Measurements from ENCODE around the gene C14orf180. TPM values are rescaled to one million over a fixed set of nuclear protein-coding genes. Genes with fewer than 3 reads are reported as not detected.

C14orf180 gene
- total RNA-seq, 1 experiment from 2014 or later, result not detected

DNA sequence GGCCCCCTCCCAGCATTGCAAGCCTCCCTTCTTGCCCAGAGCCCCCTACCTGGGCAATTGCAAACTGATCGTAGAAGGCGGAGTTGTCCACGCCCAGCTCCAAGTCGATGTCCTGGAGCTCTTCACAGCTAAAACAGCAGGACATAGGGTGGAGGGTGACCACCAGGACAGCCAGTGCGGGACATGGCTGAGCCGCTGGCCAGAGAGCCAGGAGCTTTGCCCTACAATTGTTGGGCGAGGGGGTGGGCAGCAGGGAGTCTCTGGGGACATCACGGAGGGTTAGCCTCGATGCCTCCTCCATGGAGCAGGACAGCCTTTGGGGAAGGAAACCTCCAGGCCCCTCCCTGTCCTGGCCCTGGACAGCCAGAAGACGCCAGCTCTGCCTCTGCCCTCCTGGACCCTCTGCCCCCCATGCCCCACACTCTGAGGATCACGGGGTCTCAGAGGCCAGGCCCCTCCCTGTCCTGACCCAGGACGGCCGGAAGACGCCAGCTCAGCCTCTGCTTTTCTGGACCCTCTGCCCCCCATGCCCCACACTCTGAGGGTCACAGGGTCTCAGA is 15.6 kb downstream of the C14orf180 start:
- no peaks in the 10 kb centered on the region for H3K9me3 Mint-ChIP-seq
- ATAC-seq, result no peak

More for the DNA sequence above, 15.6 kb downstream of the C14orf180 start:
- no peaks in the 10 kb centered on the region for H3K4me1 Mint-ChIP-seq
- no peaks in the 10 kb centered on the region for H3K36me3 Mint-ChIP-seq
- DNase-seq (ENCODE audit: low spot score), result no peak
- ChIA-PET POLR2A (no interaction called here), CTCF (interaction anchor here (1.1 to 1.5 kb wide), 2 partner anchors 31 to 47 kb away, joined by 4 read pairs; no protein-coding TSS in a partner anchor)
- no peaks in the 10 kb centered on the region for H3K27me3 Mint-ChIP-seq (ENCODE audit: low read depth)
- H3K4me3 Mint-ChIP-seq, result no peak overlapping the region
- no peak overlapping the region for H3K27ac Mint-ChIP-seq
- TF ChIP-seq NR3C1 (CRISPR knock-in tag; conservative IDR thresholded peaks at IDR 0.05; ENCODE audit: low read depth) (no peak), JAZF1 (CRISPR knock-in tag; IDR thresholded peaks at IDR 0.05) (no peak), ETV6 (CRISPR knock-in tag; IDR thresholded peaks at IDR 0.05) (no peak), ZNF671 (CRISPR knock-in tag; IDR thresholded peaks at IDR 0.05) (no peak), FOXP1 (CRISPR knock-in tag; IDR thresholded peaks at IDR 0.05; ENCODE audit: borderline replicate concordance) (no peak), NFE2L1 (CRISPR knock-in tag; IDR thresholded peaks at IDR 0.05) (no peak), FOXP4 (CRISPR knock-in tag; IDR thresholded peaks at IDR 0.05) (no peak), ZNF425 (CRISPR knock-in tag; conservative IDR thresholded peaks at IDR 0.05) (no peak)
- TF ChIP-seq, protein P1, sequence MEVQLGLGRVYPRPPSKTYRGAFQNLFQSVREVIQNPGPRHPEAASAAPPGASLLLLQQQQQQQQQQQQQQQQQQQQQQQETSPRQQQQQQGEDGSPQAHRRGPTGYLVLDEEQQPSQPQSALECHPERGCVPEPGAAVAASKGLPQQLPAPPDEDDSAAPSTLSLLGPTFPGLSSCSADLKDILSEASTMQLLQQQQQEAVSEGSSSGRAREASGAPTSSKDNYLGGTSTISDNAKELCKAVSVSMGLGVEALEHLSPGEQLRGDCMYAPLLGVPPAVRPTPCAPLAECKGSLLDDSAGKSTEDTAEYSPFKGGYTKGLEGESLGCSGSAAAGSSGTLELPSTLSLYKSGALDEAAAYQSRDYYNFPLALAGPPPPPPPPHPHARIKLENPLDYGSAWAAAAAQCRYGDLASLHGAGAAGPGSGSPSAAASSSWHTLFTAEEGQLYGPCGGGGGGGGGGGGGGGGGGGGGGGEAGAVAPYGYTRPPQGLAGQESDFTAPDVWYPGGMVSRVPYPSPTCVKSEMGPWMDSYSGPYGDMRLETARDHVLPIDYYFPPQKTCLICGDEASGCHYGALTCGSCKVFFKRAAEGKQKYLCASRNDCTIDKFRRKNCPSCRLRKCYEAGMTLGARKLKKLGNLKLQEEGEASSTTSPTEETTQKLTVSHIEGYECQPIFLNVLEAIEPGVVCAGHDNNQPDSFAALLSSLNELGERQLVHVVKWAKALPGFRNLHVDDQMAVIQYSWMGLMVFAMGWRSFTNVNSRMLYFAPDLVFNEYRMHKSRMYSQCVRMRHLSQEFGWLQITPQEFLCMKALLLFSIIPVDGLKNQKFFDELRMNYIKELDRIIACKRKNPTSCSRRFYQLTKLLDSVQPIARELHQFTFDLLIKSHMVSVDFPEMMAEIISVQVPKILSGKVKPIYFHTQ (CRISPR knock-in tag; IDR thresholded peaks at IDR 0.05), result no peak
- TF ChIP-seq, protein P2, sequence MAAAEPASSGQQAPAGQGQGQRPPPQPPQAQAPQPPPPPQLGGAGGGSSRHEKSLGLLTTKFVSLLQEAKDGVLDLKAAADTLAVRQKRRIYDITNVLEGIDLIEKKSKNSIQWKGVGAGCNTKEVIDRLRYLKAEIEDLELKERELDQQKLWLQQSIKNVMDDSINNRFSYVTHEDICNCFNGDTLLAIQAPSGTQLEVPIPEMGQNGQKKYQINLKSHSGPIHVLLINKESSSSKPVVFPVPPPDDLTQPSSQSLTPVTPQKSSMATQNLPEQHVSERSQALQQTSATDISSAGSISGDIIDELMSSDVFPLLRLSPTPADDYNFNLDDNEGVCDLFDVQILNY (CRISPR knock-in tag; IDR thresholded peaks at IDR 0.05), result no peak
- TF ChIP-seq, protein P3, sequence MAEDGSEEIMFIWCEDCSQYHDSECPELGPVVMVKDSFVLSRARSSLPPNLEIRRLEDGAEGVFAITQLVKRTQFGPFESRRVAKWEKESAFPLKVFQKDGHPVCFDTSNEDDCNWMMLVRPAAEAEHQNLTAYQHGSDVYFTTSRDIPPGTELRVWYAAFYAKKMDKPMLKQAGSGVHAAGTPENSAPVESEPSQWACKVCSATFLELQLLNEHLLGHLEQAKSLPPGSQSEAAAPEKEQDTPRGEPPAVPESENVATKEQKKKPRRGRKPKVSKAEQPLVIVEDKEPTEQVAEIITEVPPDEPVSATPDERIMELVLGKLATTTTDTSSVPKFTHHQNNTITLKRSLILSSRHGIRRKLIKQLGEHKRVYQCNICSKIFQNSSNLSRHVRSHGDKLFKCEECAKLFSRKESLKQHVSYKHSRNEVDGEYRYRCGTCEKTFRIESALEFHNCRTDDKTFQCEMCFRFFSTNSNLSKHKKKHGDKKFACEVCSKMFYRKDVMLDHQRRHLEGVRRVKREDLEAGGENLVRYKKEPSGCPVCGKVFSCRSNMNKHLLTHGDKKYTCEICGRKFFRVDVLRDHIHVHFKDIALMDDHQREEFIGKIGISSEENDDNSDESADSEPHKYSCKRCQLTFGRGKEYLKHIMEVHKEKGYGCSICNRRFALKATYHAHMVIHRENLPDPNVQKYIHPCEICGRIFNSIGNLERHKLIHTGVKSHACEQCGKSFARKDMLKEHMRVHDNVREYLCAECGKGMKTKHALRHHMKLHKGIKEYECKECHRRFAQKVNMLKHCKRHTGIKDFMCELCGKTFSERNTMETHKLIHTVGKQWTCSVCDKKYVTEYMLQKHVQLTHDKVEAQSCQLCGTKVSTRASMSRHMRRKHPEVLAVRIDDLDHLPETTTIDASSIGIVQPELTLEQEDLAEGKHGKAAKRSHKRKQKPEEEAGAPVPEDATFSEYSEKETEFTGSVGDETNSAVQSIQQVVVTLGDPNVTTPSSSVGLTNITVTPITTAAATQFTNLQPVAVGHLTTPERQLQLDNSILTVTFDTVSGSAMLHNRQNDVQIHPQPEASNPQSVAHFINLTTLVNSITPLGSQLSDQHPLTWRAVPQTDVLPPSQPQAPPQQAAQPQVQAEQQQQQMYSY (CRISPR knock-in tag; IDR thresholded peaks at IDR 0.05), result no peak
- TF ChIP-seq, protein P4, sequence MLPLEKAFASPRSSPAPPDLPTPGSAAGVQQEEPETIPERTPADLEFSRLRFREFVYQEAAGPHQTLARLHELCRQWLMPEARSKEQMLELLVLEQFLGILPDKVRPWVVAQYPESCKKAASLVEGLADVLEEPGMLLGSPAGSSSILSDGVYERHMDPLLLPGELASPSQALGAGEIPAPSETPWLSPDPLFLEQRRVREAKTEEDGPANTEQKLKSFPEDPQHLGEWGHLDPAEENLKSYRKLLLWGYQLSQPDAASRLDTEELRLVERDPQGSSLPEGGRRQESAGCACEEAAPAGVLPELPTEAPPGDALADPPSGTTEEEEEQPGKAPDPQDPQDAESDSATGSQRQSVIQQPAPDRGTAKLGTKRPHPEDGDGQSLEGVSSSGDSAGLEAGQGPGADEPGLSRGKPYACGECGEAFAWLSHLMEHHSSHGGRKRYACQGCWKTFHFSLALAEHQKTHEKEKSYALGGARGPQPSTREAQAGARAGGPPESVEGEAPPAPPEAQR (CRISPR knock-in tag; IDR thresholded peaks at IDR 0.05), result no peak
